ENCODE results near the gene ZFPM1. TPM values are rescaled to one million over a fixed set of nuclear protein-coding genes. Genes with fewer than 3 reads are reported as not detected.

Gene ZFPM1
- total and polyA plus RNA-seq, 2 of the 8 experiments (the other 6 are each of a cell fraction or from before 2014, with no cell fraction given) = 0.74 to 4.8 TPM

- CTCF ChIA-PET (ENCODE audit: partially characterized antibody) = interaction anchor here (0.6 to 3.1 kb wide), 19 partner anchors 10 to 230 kb away, joined by 3 to 21 read pairs (median 4); partner anchors contain the start of gene ZFPM1
- TF ChIP-seq E2F6 (IDR thresholded peaks at IDR 0.05) = peak; percentile 45; the same call in 1 of the 2 replicates
- no peak for TF ChIP-seq SRF (IDR thresholded peaks at IDR 0.05; ENCODE audit: low read depth, low read length)
- peak; percentile 93 to 95 (median 95) for TF ChIP-seq CTCF (IDR thresholded peaks at IDR 0.05; ENCODE audit: control extremely low read depth in 1 of 3, insufficient read depth in 1 of 3, low read depth in 1 of 3, low read length in 3 of 3)
- no peak for TF ChIP-seq CEBPB (IDR thresholded peaks at IDR 0.05; ENCODE audit: low read depth, low read length)
- 0 out of 2 replicates have a peak, but pooled peaks have one; percentile 29 for TF ChIP-seq TCF12 (IDR thresholded peaks at IDR 0.05; ENCODE audit: low read depth, low read length)
- peak; percentile 23; the same call in 1 of the 2 replicates for TF ChIP-seq BACH1 (IDR thresholded peaks at IDR 0.05; ENCODE audit: low read length)
- peak; percentile 58 for TF ChIP-seq MAX (IDR thresholded peaks at IDR 0.05)
- TF ChIP-seq GABPA (IDR thresholded peaks at IDR 0.05; ENCODE audit: borderline replicate concordance, insufficient read depth, low read length) = peak; percentile 85
Observed at GRCh38 chr16:88442727-88443576, 10.1 kb upstream of the ZFPM1 start.

More at GRCh38 chr16:88442727-88443576, 10.1 kb upstream of the ZFPM1 start:
- H3K18ac ChIP-seq (ENCODE audit: extremely low read depth, low read length) = no peak overlapping the region; the same call in 1 of the 2 replicates
- no peak overlapping the region for H4K5ac ChIP-seq (ENCODE audit: insufficient read length, low read depth, low read length)
- H2AFZ ChIP-seq (ENCODE audit: low read length) = no peak overlapping the region
- no peaks in the 10 kb centered on the region for H3K36me3 ChIP-seq (ENCODE audit: control insufficient read depth in 2 of 4, insufficient read depth in 4 of 4, low read length in 3 of 4)
- H3K23me2 ChIP-seq (ENCODE audit: low read depth, low read length) = no peaks in the 10 kb centered on the region
- no peak overlapping the region for H4K91ac ChIP-seq (replicated peaks; ENCODE audit: insufficient read length, low read length)
- H2BK20ac ChIP-seq (ENCODE audit: low read length) = no peak overlapping the region
- no peaks in the 10 kb centered on the region for H3K79me1 ChIP-seq (ENCODE audit: low read depth, low read length)
- no peak overlapping the region for H3K4ac ChIP-seq (replicated peaks; ENCODE audit: insufficient read length, low read depth, low read length)
- H3K14ac ChIP-seq (ENCODE audit: insufficient read length) = no peak overlapping the region
- H3K4me2 ChIP-seq (ENCODE audit: insufficient read depth in 1 of 2, low read depth in 2 of 2, low read length in 2 of 2) = no peak overlapping the region; a peak in 1 of 4 replicates
- H2AK5ac ChIP-seq (ENCODE audit: low read depth, low read length) = no peak overlapping the region
- peak in 1 of 2 experiments; percentile 93 for DNase-seq (ENCODE audit: low read depth in 1 of 2, low spot score in 2 of 2)
- FAIRE-seq = no peak
- no peaks in the 10 kb centered on the region for H3K79me2 ChIP-seq (ENCODE audit: control insufficient read depth in 1 of 2, insufficient read depth in 2 of 2, low read length in 2 of 2)
- no peak overlapping the region for H2BK120ac ChIP-seq (replicated peaks; ENCODE audit: low read depth, low read length)
- H3K27me3 ChIP-seq (replicated peaks in 1 of 4; ENCODE audit: control insufficient read depth in 3 of 4, extremely low read depth in 1 of 4, insufficient read depth in 3 of 4, low read length in 3 of 4) = peaks cover 0 to 3% (median 0%) of the 10 kb centered on the region in 4 experiments; a peak in 1 of 7 replicates
- WGBS, 2 experiments (ENCODE audit: extremely low coverage in 1 of 2, insufficient coverage in 1 of 2, insufficient read length in 1 of 2, insufficient replicate concordance in 2 of 2, low coverage in 1 of 2, low lambda C conversion rate in 2 of 2, missing lambda C conversion rate in 1 of 2) = 51% methylated on average over 39 of the region's 40 CpGs; no CpG with 5 or more reads in 1 of the 2 experiments
- H3K27ac ChIP-seq (ENCODE audit: low read depth, low read length) = no peak overlapping the region
- no peak overlapping the region for H2BK5ac ChIP-seq (ENCODE audit: low read depth, low read length)
- H3K4me3 ChIP-seq (ENCODE audit: extremely low read depth in 1 of 4, insufficient read depth in 2 of 4, low read depth in 3 of 4, low read length in 4 of 4) = no peak overlapping the region
- H4K20me1 ChIP-seq (replicated peaks in 1 of 2; ENCODE audit: control insufficient read depth in 1 of 2, insufficient read depth in 2 of 2, low read length in 2 of 2) = no peaks in the 10 kb centered on the region
- POLR2A ChIA-PET (ENCODE audit: partially characterized antibody) = no interaction called here
- peak overlapping the region; percentile 59 for H4K8ac ChIP-seq (ENCODE audit: extremely low read depth, insufficient read depth, low read length)
- H3K4me1 ChIP-seq (replicated peaks in 1 of 4; ENCODE audit: control insufficient read depth in 3 of 4, insufficient read depth in 4 of 4, low read length in 3 of 4) = peaks cover 0 to 11% (median 1%) of the 10 kb centered on the region in 4 experiments; a peak in 3 of 7 replicates
- H3K9me3 ChIP-seq (ENCODE audit: insufficient read depth in 2 of 2, low read depth in 1 of 2, low read length in 1 of 2) = no peaks in the 10 kb centered on the region
- no peak overlapping the region for H3K9ac ChIP-seq (replicated peaks in 1 of 4; ENCODE audit: extremely low read depth in 1 of 4, low read depth in 3 of 4, low read length in 3 of 4)
- H2BK12ac ChIP-seq (ENCODE audit: low read depth, low read length) = peak overlapping the region; percentile 78; the same call in 1 of the 2 replicates
- no peak overlapping the region for H3K56ac ChIP-seq (replicated peaks; ENCODE audit: insufficient read length, low read depth, low read length)
- H3K23ac ChIP-seq (ENCODE audit: insufficient read length) = no peak overlapping the region
- H2BK15ac ChIP-seq (ENCODE audit: low read length) = no peak overlapping the region; the same call in 1 of the 2 replicates
